ENCODE data around the gene NPM3.

- TF ChIP-seq, protein P1, sequence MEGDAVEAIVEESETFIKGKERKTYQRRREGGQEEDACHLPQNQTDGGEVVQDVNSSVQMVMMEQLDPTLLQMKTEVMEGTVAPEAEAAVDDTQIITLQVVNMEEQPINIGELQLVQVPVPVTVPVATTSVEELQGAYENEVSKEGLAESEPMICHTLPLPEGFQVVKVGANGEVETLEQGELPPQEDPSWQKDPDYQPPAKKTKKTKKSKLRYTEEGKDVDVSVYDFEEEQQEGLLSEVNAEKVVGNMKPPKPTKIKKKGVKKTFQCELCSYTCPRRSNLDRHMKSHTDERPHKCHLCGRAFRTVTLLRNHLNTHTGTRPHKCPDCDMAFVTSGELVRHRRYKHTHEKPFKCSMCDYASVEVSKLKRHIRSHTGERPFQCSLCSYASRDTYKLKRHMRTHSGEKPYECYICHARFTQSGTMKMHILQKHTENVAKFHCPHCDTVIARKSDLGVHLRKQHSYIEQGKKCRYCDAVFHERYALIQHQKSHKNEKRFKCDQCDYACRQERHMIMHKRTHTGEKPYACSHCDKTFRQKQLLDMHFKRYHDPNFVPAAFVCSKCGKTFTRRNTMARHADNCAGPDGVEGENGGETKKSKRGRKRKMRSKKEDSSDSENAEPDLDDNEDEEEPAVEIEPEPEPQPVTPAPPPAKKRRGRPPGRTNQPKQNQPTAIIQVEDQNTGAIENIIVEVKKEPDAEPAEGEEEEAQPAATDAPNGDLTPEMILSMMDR (conservative IDR thresholded peaks at IDR 0.05; ENCODE audit: low read length), result no peak
- TF ChIP-seq EZH2phosphoT487 (IDR thresholded peaks at IDR 0.05; ENCODE audit: borderline replicate concordance), result no peak
These were observed 14.5 kb downstream of the NPM3 start for GRCh38 chr10:101768791-101769170.
